H9 (cell line): ENCODE data around the gene MMP17. TPM values are rescaled to one million over a fixed set of nuclear protein-coding genes. Genes with fewer than 3 reads are reported as not detected.

ENCODE experiments used
- DNase-seq: peaks from one replicate; pipeline ENCODE4 v3.0.0-alpha.2; 2017
- H2AFZ ChIP-seq: one replicate; pipeline ENCODE4 v1.6.1; 2013; ENCODE audit warnings: mild to moderate bottlenecking, low read length, control low read depth, moderate library complexity
- H2AK5ac ChIP-seq: 2 replicates; pipeline ENCODE4 v1.6.1; 2013; ENCODE audit warnings: low read length, control low read depth, mixed read lengths; ENCODE audit not compliant: insufficient read length
- H2BK120ac ChIP-seq: one replicate; pipeline ENCODE4 v1.6.1; 2013; ENCODE audit warnings: low read depth, mild to moderate bottlenecking, low read length, control low read depth, inconsistent platforms; ENCODE audit not compliant: poor library complexity, severe bottlenecking
- H2BK12ac ChIP-seq: 2 replicates; pipeline ENCODE4 v1.6.1; 2013; ENCODE audit warnings: low read length, control low read depth, mixed read lengths, low read depth; ENCODE audit not compliant: insufficient read length
- H2BK15ac ChIP-seq: 2 replicates; pipeline ENCODE4 v1.6.1; 2013; ENCODE audit warnings: low read depth, low read length, control low read depth
- H2BK20ac ChIP-seq: one replicate; pipeline ENCODE4 v1.6.1; 2013; ENCODE audit warnings: low read depth, mild to moderate bottlenecking, low read length, control low read depth, inconsistent platforms; ENCODE audit not compliant: poor library complexity, severe bottlenecking
- H2BK5ac ChIP-seq: 2 replicates; pipeline ENCODE4 v1.6.1; 2013; ENCODE audit warnings: low read length, control low read depth, mixed read lengths; ENCODE audit not compliant: insufficient read length
- H3K14ac ChIP-seq: 2 replicates; pipeline ENCODE4 v1.6.1; 2013; ENCODE audit warnings: low read length, control low read depth; ENCODE audit not compliant: insufficient read depth
- H3K18ac ChIP-seq: 2 replicates; pipeline ENCODE4 v1.6.1; 2013; ENCODE audit warnings: low read depth, mild to moderate bottlenecking, mixed read lengths, low read length, control low read depth; ENCODE audit not compliant: insufficient read length
- H3K23ac ChIP-seq: 2 replicates; pipeline ENCODE4 v1.6.1; 2013; ENCODE audit warnings: low read length, control low read depth, mixed read lengths, low read depth; ENCODE audit not compliant: insufficient read length
- H3K23me2 ChIP-seq: 2 replicates; pipeline ENCODE4 v1.6.1; 2013; ENCODE audit warnings: low read depth, mild to moderate bottlenecking, mixed read lengths, low read length, control low read depth; ENCODE audit not compliant: insufficient read length, poor library complexity, severe bottlenecking
- H3K27ac ChIP-seq: 2 replicates; pipeline ENCODE4 v1.5.1; 2013; ENCODE audit warnings: low read length, control low read depth, mixed read lengths, low read depth; ENCODE audit not compliant: insufficient read length
- H3K27me3 ChIP-seq: 2 replicates; pipeline ENCODE4 v1.6.1; 2013; ENCODE audit warnings: low read length, control low read depth, inconsistent platforms; ENCODE audit not compliant: insufficient read depth
- H3K4ac ChIP-seq: 2 replicates; pipeline ENCODE4 v1.6.1; 2013; ENCODE audit warnings: low read depth, mild to moderate bottlenecking, control low read depth, inconsistent platforms, low read length, moderate library complexity
- H3K4me1 ChIP-seq: 2 replicates; pipeline ENCODE4 v1.6.1; 2013; ENCODE audit warnings: low read length, control low read depth, inconsistent platforms; ENCODE audit not compliant: insufficient read depth
- H3K4me2 ChIP-seq: 2 replicates; pipeline ENCODE4 v1.6.1; 2013; ENCODE audit warnings: low read length, control low read depth, mixed read lengths; ENCODE audit not compliant: insufficient read length, insufficient read depth
- H3K56ac ChIP-seq: 2 replicates; pipeline ENCODE4 v1.6.1; 2013; ENCODE audit warnings: low read depth, mild to moderate bottlenecking, mixed read lengths, low read length, control low read depth; ENCODE audit not compliant: insufficient read length
- H3K79me1 ChIP-seq: 2 replicates; pipeline ENCODE4 v1.6.1; 2013; ENCODE audit warnings: low read depth, mild to moderate bottlenecking, moderate library complexity, low read length, control low read depth, inconsistent platforms; ENCODE audit not compliant: insufficient read depth, poor library complexity, severe bottlenecking
- H3K79me2 ChIP-seq: 2 replicates; pipeline ENCODE4 v1.6.1; 2013; ENCODE audit warnings: low read length, control low read depth, inconsistent platforms; ENCODE audit not compliant: insufficient read depth
- H3K9ac ChIP-seq: 2 replicates; pipeline ENCODE4 v1.6.1; 2013; ENCODE audit warnings: low read length, control low read depth, mixed read lengths; ENCODE audit not compliant: insufficient read length; ENCODE audit errors: extremely low read depth
- H3K9me3 ChIP-seq: one replicate; pipeline ENCODE4 v1.6.1; 2013; ENCODE audit warnings: low read depth, low read length, inconsistent platforms; ENCODE audit not compliant: control insufficient read depth
- H3T11ph ChIP-seq: one replicate; pipeline ENCODE4 v1.6.1; 2013; ENCODE audit warnings: mild to moderate bottlenecking, low read length, control low read depth, inconsistent platforms
- H4K20me1 ChIP-seq: one replicate; pipeline ENCODE4 v1.6.1; 2013; ENCODE audit not compliant: control insufficient read depth, insufficient read length, insufficient read depth
- H4K5ac ChIP-seq: 2 replicates; pipeline ENCODE4 v1.6.1; 2013; ENCODE audit warnings: low read depth, mild to moderate bottlenecking, mixed read lengths, low read length, control low read depth; ENCODE audit not compliant: insufficient read length
- H4K8ac ChIP-seq: replicated peaks from 2 replicates; pipeline ENCODE4 v1.6.1; 2013; ENCODE audit warnings: low read length, control low read depth, mixed read lengths, low read depth; ENCODE audit not compliant: insufficient read length
- H4K91ac ChIP-seq: 2 replicates; pipeline ENCODE4 v1.6.1; 2013; ENCODE audit warnings: low read depth, mild to moderate bottlenecking, moderate library complexity, mixed read lengths, low read length, control low read depth; ENCODE audit not compliant: insufficient read length
- H3K27ac Mint-ChIP-seq, 3 experiments: 2 replicates in 2 of 3; 3 replicates in 1 of 3; pipeline ENCODE4 v1.8.0; 2020 to 2021; ENCODE audit warnings: mixed read lengths in 3 of 3, mild to moderate bottlenecking in 1 of 3, moderate library complexity in 1 of 3
- H3K27me3 Mint-ChIP-seq: 2 replicates; pipeline ENCODE4 v1.8.0; 2021; ENCODE audit warnings: low read depth, mild to moderate bottlenecking, moderate library complexity, mixed read lengths
- H3K36me3 Mint-ChIP-seq, 3 experiments: 2 replicates in 2 of 3; 3 replicates in 1 of 3; pipeline ENCODE4 v1.8.0; 2020 to 2021; ENCODE audit warnings: low read depth in 3 of 3, mixed read lengths in 3 of 3; ENCODE audit not compliant: insufficient read depth in 1 of 3
- H3K4me1 Mint-ChIP-seq, 2 experiments: 2 replicates each; pipeline ENCODE4 v1.8.0; 2020; ENCODE audit warnings: mixed read lengths in 2 of 2
- H3K4me3 Mint-ChIP-seq, 2 experiments: 2 replicates in 1 of 2; 3 replicates in 1 of 2; pipeline ENCODE4 v1.8.0; 2020 to 2021; ENCODE audit warnings: mild to moderate bottlenecking in 2 of 2, mixed read lengths in 2 of 2, moderate library complexity in 1 of 2
- H3K9me3 Mint-ChIP-seq, 2 experiments: 2 replicates in 1 of 2; 3 replicates in 1 of 2; pipeline ENCODE4 v1.8.0; 2020; ENCODE audit warnings: mild to moderate bottlenecking in 2 of 2, mixed read lengths in 2 of 2, moderate library complexity in 1 of 2
- CTCF ChIP-seq: fragments of 200-600 bp; sonication (generic); conservative IDR thresholded peaks from 3 replicates; pipeline ENCODE4 v1.8.0; 2021; ENCODE audit warnings: antibody characterized with exemption, mild to moderate bottlenecking
- WGBS: extraction: QIAGEN DNeasy Blood & Tissue Kit; methylation state at CpG from one replicate; pipeline ENCODE4 v1.1.7; 2013; ENCODE audit warnings: missing lambda C conversion rate, low lambda C conversion rate, mixed read lengths; ENCODE audit not compliant: insufficient read length; ENCODE audit errors: extremely low coverage; 5-methylcytosine and 5-hydroxymethylcytosine counted together
- total RNA-seq: library from RNA; stranded (reverse); gene quantifications from 2 replicates; pipeline ENCODE4 v1.2.1, GENCODE V29; 2021

Gene MMP17
- total RNA-seq, 1 experiment from 2014 or later: 14.8 TPM

GRCh38 chr12:131864469-131864868 is 36.3 kb downstream of the MMP17 start:
- Histone ChIP-seq H4K8ac (no peak overlapping the region), H2BK120ac (no peak overlapping the region), H3K9ac (no peak overlapping the region), H3K79me1 (no peaks in the 10 kb centered on the region), H3K23me2 (no peaks in the 10 kb centered on the region), H3K4me1 (peaks cover 4% of the 10 kb centered on the region; the same call in 1 of the 2 replicates), H2BK12ac (no peak overlapping the region), H3K27ac (no peak overlapping the region), H3K23ac (no peak overlapping the region), H3T11ph (no peak overlapping the region), H3K4ac (no peak overlapping the region), H2BK20ac (no peak overlapping the region), H3K56ac (no peak overlapping the region), H3K14ac (no peak overlapping the region), H3K27me3 (no peaks in the 10 kb centered on the region), H2BK15ac (no peak overlapping the region), H3K18ac (no peak overlapping the region), H4K5ac (no peak overlapping the region), H2AK5ac (no peak overlapping the region), H4K20me1 (no peaks in the 10 kb centered on the region), H3K79me2 (no peaks in the 10 kb centered on the region), H3K9me3 (no peaks in the 10 kb centered on the region), H4K91ac (no peak overlapping the region), H3K4me2 (no peak overlapping the region), H2AFZ (no peak overlapping the region), H2BK5ac (no peak overlapping the region)
- Mint-ChIP-seq H3K9me3 (no peaks in the 10 kb centered on the region; a peak in 1 of 5 replicates), H3K4me3 (no peak overlapping the region), H3K4me1 (peaks cover 24 to 40% of the 10 kb centered on the region in 2 experiments), H3K27ac (no peak overlapping the region), H3K27me3 (peaks cover 3% of the 10 kb centered on the region), H3K36me3 (peaks cover 0 to 5% (median 0%) of the 10 kb centered on the region in 3 experiments; a peak in 2 of 7 replicates)
- no peak for TF ChIP-seq CTCF
- no peak for DNase-seq
- no CpG with 5 or more reads among the region's 8 CpGs for WGBS
